ENCODE measurements around the gene CHGA. TPM values are rescaled to one million over a fixed set of nuclear protein-coding genes. Genes with fewer than 3 reads are reported as not detected.

Gene CHGA
- total RNA-seq, 1 donor from 2014 or later = not detected

- Mint-ChIP-seq H3K9me3 (peaks cover 3% of the 10 kb centered on the region), H3K36me3 (ENCODE audit: low read depth) (peaks cover 3% of the 10 kb centered on the region), H3K4me1 (ENCODE audit: low read depth) (no peaks in the 10 kb centered on the region), H3K27ac (no peak overlapping the region), H3K4me3 (no peak overlapping the region), H3K27me3 (ENCODE audit: insufficient read depth) (no peaks in the 10 kb centered on the region)
- no peak for DNase-seq (ENCODE audit: low spot score)
- intact Hi-C loops (cut with micrococcal nuclease) = no loop called here
Measured at GRCh38 chr14:92968291-92969020, 45.5 kb downstream of the CHGA start.

- Mint-ChIP-seq H3K27ac (no peak overlapping the region), H3K36me3 (ENCODE audit: low read depth) (peaks cover 3% of the 10 kb centered on the region), H3K27me3 (ENCODE audit: insufficient read depth) (no peaks in the 10 kb centered on the region), H3K4me1 (ENCODE audit: low read depth) (no peaks in the 10 kb centered on the region), H3K4me3 (no peak overlapping the region), H3K9me3 (peaks cover 3% of the 10 kb centered on the region)
- no peak for DNase-seq (ENCODE audit: low spot score)
- intact Hi-C loops (cut with micrococcal nuclease) = no loop called here
Measured at GRCh38 chr14:92969430-92969829, 46.5 kb downstream of the CHGA start.

GRCh38 chr14:92969871-92970270 lies 46.9 kb downstream of the CHGA start:
- no peak overlapping the region for H3K27ac Mint-ChIP-seq
- intact Hi-C loops (cut with micrococcal nuclease) = no loop called here
- no peaks in the 10 kb centered on the region for H3K4me1 Mint-ChIP-seq (ENCODE audit: low read depth)
- peaks cover 3% of the 10 kb centered on the region for H3K9me3 Mint-ChIP-seq
- H3K4me3 Mint-ChIP-seq = no peak overlapping the region
- H3K27me3 Mint-ChIP-seq (ENCODE audit: insufficient read depth) = no peaks in the 10 kb centered on the region
- DNase-seq (ENCODE audit: low spot score) = no peak
- H3K36me3 Mint-ChIP-seq (ENCODE audit: low read depth) = peaks cover 3% of the 10 kb centered on the region

- intact Hi-C loops (cut with micrococcal nuclease) = no loop called here
- peaks cover 3% of the 10 kb centered on the region for H3K9me3 Mint-ChIP-seq
- no peak for DNase-seq (ENCODE audit: low spot score)
- peaks cover 3% of the 10 kb centered on the region for H3K36me3 Mint-ChIP-seq (ENCODE audit: low read depth)
- H3K27me3 Mint-ChIP-seq (ENCODE audit: insufficient read depth) = no peaks in the 10 kb centered on the region
- no peak overlapping the region for H3K4me3 Mint-ChIP-seq
- H3K27ac Mint-ChIP-seq = no peak overlapping the region
- H3K4me1 Mint-ChIP-seq (ENCODE audit: low read depth) = no peaks in the 10 kb centered on the region
Measured at GRCh38 chr14:92970271-92970670, 47.3 kb downstream of the CHGA start.

- no peak overlapping the region for H3K4me3 Mint-ChIP-seq
- peaks cover 12% of the 10 kb centered on the region for H3K36me3 Mint-ChIP-seq (ENCODE audit: low read depth)
- no peak overlapping the region for H3K27ac Mint-ChIP-seq
- no peaks in the 10 kb centered on the region for H3K4me1 Mint-ChIP-seq (ENCODE audit: low read depth)
- intact Hi-C loops (cut with micrococcal nuclease) = no loop called here
- no peaks in the 10 kb centered on the region for H3K27me3 Mint-ChIP-seq (ENCODE audit: insufficient read depth)
- peaks cover 15% of the 10 kb centered on the region for H3K9me3 Mint-ChIP-seq
- no peak for DNase-seq (ENCODE audit: low spot score)
Measured at GRCh38 chr14:92971601-92972180, 48.7 kb downstream of the CHGA start.

GRCh38 chr14:92973261-92973797 lies 50.4 kb downstream of the CHGA start:
- H3K9me3 Mint-ChIP-seq = peaks cover 28% of the 10 kb centered on the region
- H3K4me3 Mint-ChIP-seq = no peak overlapping the region
- intact Hi-C loops (cut with micrococcal nuclease) = no loop called here
- DNase-seq (ENCODE audit: low spot score) = no peak
- no peaks in the 10 kb centered on the region for H3K4me1 Mint-ChIP-seq (ENCODE audit: low read depth)
- no peaks in the 10 kb centered on the region for H3K27me3 Mint-ChIP-seq (ENCODE audit: insufficient read depth)
- H3K27ac Mint-ChIP-seq = no peak overlapping the region
- H3K36me3 Mint-ChIP-seq (ENCODE audit: low read depth) = peaks cover 28% of the 10 kb centered on the region

GRCh38 chr14:92973798-92974372 lies 50.9 kb downstream of the CHGA start:
- Mint-ChIP-seq H3K4me1 (ENCODE audit: low read depth) (no peaks in the 10 kb centered on the region), H3K27me3 (ENCODE audit: insufficient read depth) (no peaks in the 10 kb centered on the region), H3K9me3 (peaks cover 32% of the 10 kb centered on the region), H3K27ac (no peak overlapping the region), H3K4me3 (no peak overlapping the region), H3K36me3 (ENCODE audit: low read depth) (peaks cover 28% of the 10 kb centered on the region)
- no peak for DNase-seq (ENCODE audit: low spot score)
- intact Hi-C loops (cut with micrococcal nuclease) = no loop called here

- intact Hi-C loops (cut with micrococcal nuclease) = no loop called here
- no peak for DNase-seq (ENCODE audit: low spot score)
- Mint-ChIP-seq H3K4me3 (no peak overlapping the region), H3K9me3 (peaks cover 41% of the 10 kb centered on the region), H3K36me3 (ENCODE audit: low read depth) (peaks cover 36% of the 10 kb centered on the region), H3K4me1 (ENCODE audit: low read depth) (no peaks in the 10 kb centered on the region), H3K27ac (no peak overlapping the region), H3K27me3 (ENCODE audit: insufficient read depth) (no peaks in the 10 kb centered on the region)
Measured at GRCh38 chr14:92974541-92975345, 51.8 kb downstream of the CHGA start.

GRCh38 chr14:92976268-92976667 lies 53.3 kb downstream of the CHGA start:
- peaks cover 49% of the 10 kb centered on the region for H3K9me3 Mint-ChIP-seq
- intact Hi-C loops (cut with micrococcal nuclease) = no loop called here
- no peak overlapping the region for H3K27ac Mint-ChIP-seq
- no peaks in the 10 kb centered on the region for H3K27me3 Mint-ChIP-seq (ENCODE audit: insufficient read depth)
- H3K36me3 Mint-ChIP-seq (ENCODE audit: low read depth) = peaks cover 42% of the 10 kb centered on the region
- no peak for DNase-seq (ENCODE audit: low spot score)
- H3K4me3 Mint-ChIP-seq = no peak overlapping the region
- no peaks in the 10 kb centered on the region for H3K4me1 Mint-ChIP-seq (ENCODE audit: low read depth)

- Mint-ChIP-seq H3K9me3 (peaks cover 52% of the 10 kb centered on the region), H3K4me3 (no peak overlapping the region), H3K27ac (no peak overlapping the region), H3K27me3 (ENCODE audit: insufficient read depth) (no peaks in the 10 kb centered on the region), H3K4me1 (ENCODE audit: low read depth) (no peaks in the 10 kb centered on the region), H3K36me3 (ENCODE audit: low read depth) (peaks cover 46% of the 10 kb centered on the region)
- no peak for DNase-seq (ENCODE audit: low spot score)
- intact Hi-C loops (cut with micrococcal nuclease) = no loop called here
Measured at GRCh38 chr14:92978229-92979021, 55.5 kb downstream of the CHGA start.

- Mint-ChIP-seq H3K4me1 (ENCODE audit: low read depth) (no peaks in the 10 kb centered on the region), H3K27ac (no peak overlapping the region), H3K36me3 (ENCODE audit: low read depth) (peaks cover 45% of the 10 kb centered on the region), H3K4me3 (no peak overlapping the region), H3K27me3 (ENCODE audit: insufficient read depth) (no peaks in the 10 kb centered on the region), H3K9me3 (peaks cover 47% of the 10 kb centered on the region)
- intact Hi-C loops (cut with micrococcal nuclease) = no loop called here
- no peak for DNase-seq (ENCODE audit: low spot score)
Measured at GRCh38 chr14:92980866-92981265, 57.9 kb downstream of the CHGA start.

GRCh38 chr14:92981726-92982125 lies 58.8 kb downstream of the CHGA start:
- Mint-ChIP-seq H3K27ac (no peak overlapping the region), H3K4me1 (ENCODE audit: low read depth) (no peaks in the 10 kb centered on the region), H3K27me3 (ENCODE audit: insufficient read depth) (no peaks in the 10 kb centered on the region), H3K36me3 (ENCODE audit: low read depth) (peaks cover 36% of the 10 kb centered on the region), H3K4me3 (no peak overlapping the region), H3K9me3 (peaks cover 40% of the 10 kb centered on the region)
- intact Hi-C loops (cut with micrococcal nuclease) = no loop called here
- no peak for DNase-seq (ENCODE audit: low spot score)

All from activated T-helper 1 cell treated with anti-CD3 and anti-CD28 coated beads, Interleukin-12 subunit alpha, Interleukin-12 subunit beta, Interleukin-2, Interleukin-4 antibody, amounts not matched to agents 30 ng/mL and 10 ng/mL and 1 ng/mL, durations not matched to agents 14 hours and 24 hours and 36 hours (primary cell).